Mesothelial cell of epicardium (in vitro differentiated cells): ENCODE measurements around the gene MCEMP1. TPM values are rescaled to one million over a fixed set of nuclear protein-coding genes. Genes with fewer than 3 reads are reported as not detected.

Source experiments
- DNase-seq, 2 experiments: peaks; one replicate each; pipeline ENCODE4 v3.0.0; 2021; ENCODE audit warnings: low spot score in 2 of 2; ENCODE audit not compliant: unreplicated experiment in 2 of 2
- H3K27ac Mint-ChIP-seq: 2 replicates; pipeline ENCODE4 v1.8.0; 2021; ENCODE audit warnings: mixed read lengths
- H3K27me3 Mint-ChIP-seq: 2 replicates; pipeline ENCODE4 v1.8.0; 2021; ENCODE audit warnings: low read depth, mixed read lengths
- H3K36me3 Mint-ChIP-seq: 2 replicates; pipeline ENCODE4 v1.8.0; 2021; ENCODE audit warnings: mixed read lengths
- H3K4me1 Mint-ChIP-seq: 2 replicates; pipeline ENCODE4 v1.8.0; 2021; ENCODE audit warnings: mixed read lengths
- H3K4me3 Mint-ChIP-seq: 2 replicates; pipeline ENCODE4 v1.8.0; 2021; ENCODE audit warnings: mild to moderate bottlenecking, moderate library complexity, mixed read lengths
- H3K9me3 Mint-ChIP-seq: 2 replicates; pipeline ENCODE4 v1.8.0; 2021; ENCODE audit warnings: mixed read lengths
- CTCF ChIP-seq: fragments of 200-600 bp; sonication (generic); IDR thresholded peaks from one replicate; pipeline ENCODE4 v1.5.0; 2021; ENCODE audit warnings: antibody characterized with exemption; ENCODE audit not compliant: unreplicated experiment
- total RNA-seq: library from RNA; stranded (reverse); gene quantifications from 3 replicates; pipeline ENCODE4 v1.2.1, GENCODE V29; 2021

Gene MCEMP1
- not detected in 3 replicates for total RNA-seq

DNA sequence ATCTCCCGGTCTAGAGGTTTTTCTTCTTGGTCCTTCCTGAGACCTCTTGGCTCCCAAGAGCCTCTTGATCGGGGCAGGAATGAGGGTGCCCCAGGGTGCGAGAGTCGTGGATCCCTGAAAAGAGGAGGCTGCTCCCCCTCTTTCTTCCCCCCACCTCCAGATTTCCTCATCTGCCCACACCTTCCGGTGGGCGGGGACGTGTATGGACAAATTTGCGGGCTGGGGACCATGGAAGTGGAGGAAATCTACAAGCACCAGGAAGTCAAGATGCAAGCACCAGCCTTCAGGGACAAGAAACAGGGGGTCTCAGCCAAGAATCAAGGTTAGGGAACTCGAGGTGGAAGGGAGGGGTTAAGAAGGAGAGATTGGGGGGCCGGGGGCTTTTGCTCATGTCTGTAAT is at the start of gene MCEMP1:
TSS of gene MCEMP1 (plus strand) at position 237 of the 400 bp plus-strand sequence. CDS start at position 268, 31 bp downstream.
- DNase-seq, result no peak
- H3K27me3 Mint-ChIP-seq, result peaks cover 62% of the 10 kb centered on the region
- H3K4me3 Mint-ChIP-seq, result no peak within 1 kb of the TSS
- peaks cover 3% of the 10 kb centered on the region for H3K9me3 Mint-ChIP-seq
- no peak for TF ChIP-seq CTCF
- peaks cover 5% of the 10 kb centered on the region for H3K4me1 Mint-ChIP-seq
- no peaks in the 10 kb centered on the region for H3K36me3 Mint-ChIP-seq
- no peak within 1 kb of the TSS for H3K27ac Mint-ChIP-seq

DNA sequence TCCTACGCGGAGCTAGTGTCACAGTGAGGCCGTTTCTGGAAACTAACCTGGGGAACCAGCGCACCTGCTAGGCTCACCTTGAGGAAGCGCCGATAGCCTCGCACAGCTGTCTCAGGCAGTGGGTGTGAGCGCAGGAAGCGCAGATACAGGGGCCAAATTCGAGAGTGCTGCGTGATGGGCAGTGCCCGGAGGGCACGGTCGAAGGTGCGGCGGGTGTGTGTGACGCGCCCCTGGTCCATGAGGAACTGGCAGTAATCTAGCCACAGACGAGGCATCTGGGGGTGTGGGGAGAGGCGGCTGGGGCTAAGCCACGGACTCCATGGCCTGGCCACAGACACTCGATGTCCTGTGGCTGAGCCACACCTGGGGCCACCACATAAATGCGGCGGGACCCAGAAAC is 49.7 kb upstream of the MCEMP1 start:
- peaks cover 31% of the 10 kb centered on the region for H3K4me1 Mint-ChIP-seq
- H3K27ac Mint-ChIP-seq, result no peak overlapping the region
- no peaks in the 10 kb centered on the region for H3K9me3 Mint-ChIP-seq
- H3K27me3 Mint-ChIP-seq, result no peaks in the 10 kb centered on the region
- no peak for DNase-seq
- H3K4me3 Mint-ChIP-seq, result peak overlapping the region; percentile 95
- H3K36me3 Mint-ChIP-seq, result peaks cover 16% of the 10 kb centered on the region
- no peak for TF ChIP-seq CTCF

- H3K4me3 Mint-ChIP-seq, result peak overlapping the region; percentile 95
- H3K27ac Mint-ChIP-seq, result peak overlapping the region; percentile 99
- H3K36me3 Mint-ChIP-seq, result peaks cover 9% of the 10 kb centered on the region
- H3K27me3 Mint-ChIP-seq, result no peaks in the 10 kb centered on the region
- TF ChIP-seq CTCF, result no peak
- DNase-seq, result no peak
- H3K9me3 Mint-ChIP-seq, result no peaks in the 10 kb centered on the region
- H3K4me1 Mint-ChIP-seq, result peaks cover 31% of the 10 kb centered on the region
These were observed 48.1 kb upstream of the MCEMP1 start for GRCh38 chr19:7628589-7629311.

- H3K4me1 Mint-ChIP-seq, result peaks cover 31% of the 10 kb centered on the region
These were observed 47.4 kb upstream of the MCEMP1 start, which contains the start of the genes PET100 and XAB2 for GRCh38 chr19:7629347-7630054. TSS of gene PET100 (plus strand) at chr19:7629793. CDS start at chr19:7629834, 41 bp downstream. TSS of gene XAB2 (minus strand) at chr19:7629545. CDS start at chr19:7629527, 18 bp downstream.

DNA sequence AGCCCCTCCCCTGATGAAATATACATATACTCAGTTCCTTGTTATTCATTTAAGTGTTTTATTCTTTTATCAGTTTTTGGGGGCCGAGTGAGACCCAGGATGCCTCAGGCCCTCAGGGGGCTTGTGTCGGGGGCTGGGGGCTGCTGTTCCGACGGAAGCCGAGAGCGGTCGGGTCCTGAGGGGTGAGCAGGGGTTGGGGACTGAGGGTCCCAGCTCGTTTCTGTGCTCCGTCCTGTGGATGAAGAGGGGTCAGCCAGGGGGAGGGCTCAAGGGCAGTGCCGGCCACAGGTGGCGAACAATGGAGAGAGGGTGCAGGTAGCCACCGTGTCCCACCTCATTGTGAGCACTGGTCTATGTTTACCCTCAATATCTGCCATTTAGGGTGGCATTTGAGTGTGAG is 45.3 kb upstream of the MCEMP1 start:
- Mint-ChIP-seq H3K36me3 (peaks cover 8% of the 10 kb centered on the region), H3K9me3 (no peaks in the 10 kb centered on the region), H3K4me1 (peaks cover 33% of the 10 kb centered on the region), H3K27me3 (peaks cover 17% of the 10 kb centered on the region), H3K27ac (no peak overlapping the region), H3K4me3 (peak overlapping the region; percentile 44)
- DNase-seq, result no peak
- TF ChIP-seq CTCF, result no peak

More at GRCh38 chr19:7629347-7630054, 47.4 kb upstream of the MCEMP1 start, which contains the start of the genes PET100 and XAB2:
- peak; percentile 91 to 97 for DNase-seq
- Mint-ChIP-seq H3K9me3 (no peaks in the 10 kb centered on the region), H3K36me3 (peaks cover 8% of the 10 kb centered on the region), H3K27ac (peak within 1 kb of the TSS; percentile 99), H3K27me3 (no peaks in the 10 kb centered on the region), H3K4me3 (peak within 1 kb of the TSS; percentile 95)
- TF ChIP-seq CTCF, result no peak
